GM15510 (cell line): ENCODE measurements around the gene NOP56.

Experiments
- POLR2A ChIP-seq: IDR thresholded peaks from 3 replicates; pipeline ENCODE4 v1.6.1; 2011; ENCODE audit warnings: borderline replicate concordance; ENCODE audit not compliant: insufficient read length; ENCODE audit errors: extremely low read depth

Gene NOP56

GRCh38 chr20:2651772-2652723 lies at the start of gene NOP56:
NOP56 (plus strand) TSS chr20:2652632; CDS start chr20:2652661, 29 bp downstream.
- TF ChIP-seq POLR2A, result peak; percentile 96

- TF ChIP-seq POLR2A, result no peak
Measured at GRCh38 chr20:2602746-2603145, 49.7 kb upstream of the NOP56 start.

- TF ChIP-seq POLR2A, result no peak
Measured at GRCh38 chr20:2603816-2604505, 48.5 kb upstream of the NOP56 start.

GRCh38 chr20:2604506-2604835 lies 48.0 kb upstream of the NOP56 start:
- no peak for TF ChIP-seq POLR2A

GRCh38 chr20:2606507-2607006 lies 45.9 kb upstream of the NOP56 start:
- TF ChIP-seq POLR2A, result no peak

- TF ChIP-seq POLR2A, result no peak
Measured at GRCh38 chr20:2610326-2610725, 42.1 kb upstream of the NOP56 start.

GRCh38 chr20:2610941-2611720 lies 41.3 kb upstream of the NOP56 start:
- TF ChIP-seq POLR2A, result no peak

GRCh38 chr20:2612073-2612472 lies 40.4 kb upstream of the NOP56 start:
- no peak for TF ChIP-seq POLR2A

GRCh38 chr20:2616634-2617033 lies 35.8 kb upstream of the NOP56 start:
- no peak for TF ChIP-seq POLR2A

GRCh38 chr20:2617099-2617714 lies 35.2 kb upstream of the NOP56 start:
- TF ChIP-seq POLR2A, result no peak

- no peak for TF ChIP-seq POLR2A
Measured at GRCh38 chr20:2618815-2619214, 33.6 kb upstream of the NOP56 start.

- TF ChIP-seq POLR2A, result no peak
Measured at GRCh38 chr20:2619337-2619736, 33.1 kb upstream of the NOP56 start.

- no peak for TF ChIP-seq POLR2A
Measured at GRCh38 chr20:2619961-2620595, 32.4 kb upstream of the NOP56 start.

- TF ChIP-seq POLR2A, result no peak
Measured at GRCh38 chr20:2624190-2624589, 28.2 kb upstream of the NOP56 start.
